MM.1S (cell line): ENCODE data around the gene CDC42BPA.

Experiments
- DNase-seq: peaks from one replicate; pipeline ENCODE4 v3.0.0-alpha.2; 2015
- H2AFZ ChIP-seq: fragments of 300-600 bp; sonication (generic); 2 replicates; pipeline ENCODE4 v1.6.0; 2016; ENCODE audit warnings: antibody characterized with exemption, low read length
- H3F3A ChIP-seq: fragments of 300-600 bp; sonication (generic); 2 replicates; pipeline ENCODE4 v1.6.1; 2016; ENCODE audit warnings: mild to moderate bottlenecking, antibody characterized with exemption, low read length, moderate library complexity, mixed read lengths; ENCODE audit not compliant: insufficient read depth
- H3K27ac ChIP-seq: fragments of 300-600 bp; sonication (generic); 2 replicates; pipeline ENCODE4 v1.5.1; 2016; ENCODE audit warnings: mild to moderate bottlenecking, low read length
- H3K27me3 ChIP-seq: fragments of 300-600 bp; sonication (generic); replicated peaks from 2 replicates; pipeline ENCODE4 v1.6.0; 2016; ENCODE audit warnings: low read length; ENCODE audit not compliant: insufficient read depth
- H3K36me3 ChIP-seq: fragments of 300-600 bp; sonication (generic); replicated peaks from 2 replicates; pipeline ENCODE4 v1.6.1; 2016; ENCODE audit warnings: mild to moderate bottlenecking, low read length, mixed read lengths; ENCODE audit not compliant: insufficient read depth
- H3K4me1 ChIP-seq: fragments of 300-600 bp; sonication (generic); 2 replicates; pipeline ENCODE4 v1.6.1; 2016; ENCODE audit warnings: low read length, mixed read lengths
- H3K4me2 ChIP-seq: fragments of 300-600 bp; sonication (generic); 2 replicates; pipeline ENCODE4 v1.6.0; 2016; ENCODE audit warnings: low read depth, low read length
- H3K4me3 ChIP-seq: fragments of 300-600 bp; sonication (generic); 2 replicates; pipeline ENCODE4 v1.5.1; 2016; ENCODE audit warnings: low read length, mixed read lengths
- H3K79me2 ChIP-seq: fragments of 300-600 bp; sonication (generic); 2 replicates; pipeline ENCODE4 v1.6.1; 2016; ENCODE audit warnings: mixed run types, low read length, mixed read lengths
- H3K9ac ChIP-seq: fragments of 300-600 bp; sonication (generic); 2 replicates; pipeline ENCODE4 v1.6.1; 2016; ENCODE audit warnings: low read length, mixed read lengths
- H3K9me2 ChIP-seq: fragments of 300-600 bp; sonication (generic); replicated peaks from 2 replicates; pipeline ENCODE4 v1.6.1; 2016; ENCODE audit warnings: mild to moderate bottlenecking, low read length, mixed read lengths; ENCODE audit not compliant: insufficient read depth
- H3K9me3 ChIP-seq: fragments of 300-600 bp; sonication (generic); replicated peaks from 2 replicates; pipeline ENCODE4 v1.6.1; 2016; ENCODE audit warnings: mild to moderate bottlenecking, low read length, mixed read lengths; ENCODE audit not compliant: insufficient read depth
- H4K20me1 ChIP-seq: fragments of 300-600 bp; sonication (generic); 2 replicates; pipeline ENCODE4 v1.6.1; 2016; ENCODE audit warnings: mild to moderate bottlenecking, low read length, moderate library complexity, mixed read lengths; ENCODE audit not compliant: insufficient read depth
- EZH2 ChIP-seq: fragments of 300-600 bp; sonication (generic); optimal IDR thresholded peaks from 2 replicates; pipeline ENCODE3; 2017; ENCODE audit warnings: low read depth, mild to moderate bottlenecking, antibody characterized with exemption, low read length, mixed read lengths
- EZH2phosphoT487 ChIP-seq: fragments of 300-600 bp; sonication (generic); IDR thresholded peaks from 2 replicates; pipeline ENCODE4 v1.6.1; 2018; ENCODE audit warnings: antibody characterized with exemption, low read length
- TF ChIP-seq, protein P1 (sequence below): fragments of 300-600 bp; sonication (generic); IDR thresholded peaks from 2 replicates; pipeline ENCODE4 v1.5.1; 2016; ENCODE audit warnings: antibody characterized with exemption, low read length, mixed read lengths

Gene CDC42BPA

DNA sequence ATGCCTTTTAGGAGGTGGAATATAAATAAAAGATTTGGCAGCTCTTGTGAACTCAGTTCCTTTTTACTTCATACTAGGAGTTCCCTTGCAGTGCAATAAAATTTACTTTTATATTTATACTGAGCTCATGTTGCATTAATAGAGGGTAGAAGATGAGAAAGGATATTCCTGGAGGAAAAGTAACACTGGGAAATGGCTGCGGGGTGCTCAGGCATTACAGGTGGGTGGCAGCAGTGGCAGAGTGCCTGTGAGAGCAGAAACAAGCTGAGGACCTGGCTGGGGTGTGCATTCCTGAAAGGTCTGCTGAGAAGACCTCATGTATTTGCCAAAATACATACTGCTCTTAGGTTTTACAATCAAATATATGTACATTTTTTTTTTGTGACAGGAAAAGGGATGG lies 251.3 kb downstream of the CDC42BPA start:
- no peaks in the 10 kb centered on the region for H3K9me3 ChIP-seq
- DNase-seq: no peak

DNA sequence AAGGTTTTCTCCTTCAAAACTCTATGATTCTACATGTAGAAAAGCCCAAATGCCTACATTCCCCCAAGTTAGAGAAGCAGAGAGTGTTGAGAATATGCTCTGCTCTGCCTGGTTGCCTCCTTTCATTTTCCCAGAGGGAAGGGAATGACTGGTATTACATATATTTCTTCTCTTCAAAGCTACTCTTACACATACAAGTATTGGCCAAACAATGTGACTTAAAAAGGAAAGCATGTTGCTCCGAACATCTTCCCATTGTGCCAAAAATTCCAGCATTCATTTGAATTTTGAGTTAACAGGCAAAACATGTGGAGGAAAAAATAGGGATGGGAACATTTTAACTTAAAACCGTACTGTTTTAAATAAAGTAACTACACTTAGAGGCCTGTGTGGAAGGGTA lies 253.0 kb downstream of the CDC42BPA start:
- Histone ChIP-seq H3K4me1 (no peaks in the 10 kb centered on the region), H3K9ac (no peak overlapping the region)

More for the DNA sequence above, 251.3 kb downstream of the CDC42BPA start:
- Histone ChIP-seq H2AFZ (no peak overlapping the region), H3K9ac (no peak overlapping the region), H3K9me2 (no peaks in the 10 kb centered on the region), H4K20me1 (no peaks in the 10 kb centered on the region), H3K4me3 (no peak overlapping the region), H3K4me2 (no peak overlapping the region), H3K36me3 (no peaks in the 10 kb centered on the region), H3K27ac (no peak overlapping the region), H3F3A (no peaks in the 10 kb centered on the region), H3K79me2 (no peaks in the 10 kb centered on the region), H3K4me1 (no peaks in the 10 kb centered on the region), H3K27me3 (no peaks in the 10 kb centered on the region)
- no peak for TF ChIP-seq EZH2
- TF ChIP-seq, protein P1, sequence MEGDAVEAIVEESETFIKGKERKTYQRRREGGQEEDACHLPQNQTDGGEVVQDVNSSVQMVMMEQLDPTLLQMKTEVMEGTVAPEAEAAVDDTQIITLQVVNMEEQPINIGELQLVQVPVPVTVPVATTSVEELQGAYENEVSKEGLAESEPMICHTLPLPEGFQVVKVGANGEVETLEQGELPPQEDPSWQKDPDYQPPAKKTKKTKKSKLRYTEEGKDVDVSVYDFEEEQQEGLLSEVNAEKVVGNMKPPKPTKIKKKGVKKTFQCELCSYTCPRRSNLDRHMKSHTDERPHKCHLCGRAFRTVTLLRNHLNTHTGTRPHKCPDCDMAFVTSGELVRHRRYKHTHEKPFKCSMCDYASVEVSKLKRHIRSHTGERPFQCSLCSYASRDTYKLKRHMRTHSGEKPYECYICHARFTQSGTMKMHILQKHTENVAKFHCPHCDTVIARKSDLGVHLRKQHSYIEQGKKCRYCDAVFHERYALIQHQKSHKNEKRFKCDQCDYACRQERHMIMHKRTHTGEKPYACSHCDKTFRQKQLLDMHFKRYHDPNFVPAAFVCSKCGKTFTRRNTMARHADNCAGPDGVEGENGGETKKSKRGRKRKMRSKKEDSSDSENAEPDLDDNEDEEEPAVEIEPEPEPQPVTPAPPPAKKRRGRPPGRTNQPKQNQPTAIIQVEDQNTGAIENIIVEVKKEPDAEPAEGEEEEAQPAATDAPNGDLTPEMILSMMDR: no peak
- no peak for TF ChIP-seq EZH2phosphoT487

DNA sequence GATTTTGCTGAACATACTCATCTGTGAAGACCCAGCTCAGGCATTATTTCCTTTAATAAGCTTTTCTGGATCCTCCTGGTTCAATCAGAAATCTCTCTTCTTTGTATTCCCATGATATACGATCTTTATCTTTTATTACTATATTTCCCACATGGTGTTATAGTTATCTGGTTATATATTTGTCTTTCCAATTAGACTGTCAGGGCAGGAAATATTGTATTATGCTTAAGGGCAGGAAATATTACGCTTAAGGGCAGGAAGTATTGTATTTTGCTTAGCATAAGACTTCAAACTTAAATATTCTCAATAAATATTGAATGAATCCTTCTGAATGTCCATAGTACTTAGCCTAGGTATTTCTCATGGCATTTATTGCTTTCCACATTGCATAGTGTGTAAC lies 256.0 kb downstream of the CDC42BPA start:
- Histone ChIP-seq H3K4me3 (no peak overlapping the region), H4K20me1 (no peaks in the 10 kb centered on the region), H3K4me1 (no peaks in the 10 kb centered on the region), H3K27me3 (no peaks in the 10 kb centered on the region), H3K27ac (no peak overlapping the region), H3K9ac (no peak overlapping the region), H3K9me2 (no peaks in the 10 kb centered on the region), H3K9me3 (no peaks in the 10 kb centered on the region), H3K4me2 (no peak overlapping the region), H3F3A (no peaks in the 10 kb centered on the region), H3K79me2 (no peaks in the 10 kb centered on the region), H3K36me3 (no peaks in the 10 kb centered on the region), H2AFZ (no peak overlapping the region)
- DNase-seq: no peak
- TF ChIP-seq EZH2: no peak
- no peak for TF ChIP-seq EZH2phosphoT487
- TF ChIP-seq, protein P1: no peak

More for the DNA sequence above, 253.0 kb downstream of the CDC42BPA start:
- no peaks in the 10 kb centered on the region for H3K9me3 ChIP-seq
- no peaks in the 10 kb centered on the region for H3K27me3 ChIP-seq
- H3K27ac ChIP-seq: no peak overlapping the region
- no peaks in the 10 kb centered on the region for H3K9me2 ChIP-seq
- H3K36me3 ChIP-seq: no peaks in the 10 kb centered on the region
- H4K20me1 ChIP-seq: no peaks in the 10 kb centered on the region
- H2AFZ ChIP-seq: no peak overlapping the region
- no peaks in the 10 kb centered on the region for H3K79me2 ChIP-seq
- no peak overlapping the region for H3K4me2 ChIP-seq
- TF ChIP-seq EZH2 (no peak), EZH2phosphoT487 (no peak)
- TF ChIP-seq, protein P1: no peak
- no peaks in the 10 kb centered on the region for H3F3A ChIP-seq
- DNase-seq: no peak
- no peak overlapping the region for H3K4me3 ChIP-seq
